ENCODE results near the gene RXYLT1.
A peak's percentile ranks its signal among the peaks of the same experiment; 100 is the strongest.

RXYLT1 gene

GRCh38 chr12:63787306-63787705 is 7.6 kb downstream of the RXYLT1 start:
- in situ Hi-C loops (cut with MboI; ENCODE audit: low pct_unique_long_range_greater_than_20kb, low sequenced_read_pairs, unreplicated experiment), result loop anchor here (25.0 kb wide), 1 partner anchor 100 kb away; no protein-coding TSS in a partner anchor
- DNase-seq (ENCODE audit: low spot score), result no peak
- TF ChIP-seq CTCF (IDR thresholded peaks at IDR 0.05; ENCODE audit: extremely low read depth, insufficient read depth, missing control alignments), result no peak

- no peak for DNase-seq (ENCODE audit: low spot score)
- in situ Hi-C loops (cut with MboI; ENCODE audit: low pct_unique_long_range_greater_than_20kb, low sequenced_read_pairs, unreplicated experiment), result loop anchor here (25.0 kb wide), 1 partner anchor 103 kb away; no protein-coding TSS in a partner anchor
- TF ChIP-seq CTCF (IDR thresholded peaks at IDR 0.05; ENCODE audit: extremely low read depth, insufficient read depth, missing control alignments), result no peak
Observed at GRCh38 chr12:63790608-63790945, 10.9 kb downstream of the RXYLT1 start.

- TF ChIP-seq CTCF (IDR thresholded peaks at IDR 0.05; ENCODE audit: extremely low read depth, insufficient read depth, missing control alignments), result no peak
- no peak for DNase-seq (ENCODE audit: low spot score)
- in situ Hi-C loops (cut with MboI; ENCODE audit: low pct_unique_long_range_greater_than_20kb, low sequenced_read_pairs, unreplicated experiment), result loop anchor here (25.0 kb wide), 1 partner anchor 105 kb away; no protein-coding TSS in a partner anchor
Observed at GRCh38 chr12:63792338-63792737, 12.6 kb downstream of the RXYLT1 start.

GRCh38 chr12:63795032-63795687 is 15.5 kb downstream of the RXYLT1 start:
- DNase-seq (ENCODE audit: low spot score), result no peak
- in situ Hi-C loops (cut with MboI; ENCODE audit: low pct_unique_long_range_greater_than_20kb, low sequenced_read_pairs, unreplicated experiment), result loop anchor here (25.0 kb wide), 1 partner anchor 108 kb away; no protein-coding TSS in a partner anchor
- no peak for TF ChIP-seq CTCF (IDR thresholded peaks at IDR 0.05; ENCODE audit: extremely low read depth, insufficient read depth, missing control alignments)

- no peak for TF ChIP-seq CTCF (IDR thresholded peaks at IDR 0.05; ENCODE audit: extremely low read depth, insufficient read depth, missing control alignments)
- DNase-seq (ENCODE audit: low spot score), result no peak
- in situ Hi-C loops (cut with MboI; ENCODE audit: low pct_unique_long_range_greater_than_20kb, low sequenced_read_pairs, unreplicated experiment), result loop anchor here (25.0 kb wide), 1 partner anchor 109 kb away; no protein-coding TSS in a partner anchor
Observed at GRCh38 chr12:63795944-63796343, 16.2 kb downstream of the RXYLT1 start.

GRCh38 chr12:63802012-63802608 is 22.4 kb downstream of the RXYLT1 start:
- in situ Hi-C loops (cut with MboI; ENCODE audit: low pct_unique_long_range_greater_than_20kb, low sequenced_read_pairs, unreplicated experiment), result no loop called here
- DNase-seq (ENCODE audit: low spot score), result no peak
- peak; percentile 51 for TF ChIP-seq CTCF (IDR thresholded peaks at IDR 0.05; ENCODE audit: extremely low read depth, insufficient read depth, missing control alignments)
